Skeletal muscle satellite cell (primary cell): Measurements from ENCODE around the gene TTC22.

Experiments used
- H3K27me3 ChIP-seq: 2 replicates; pipeline ENCODE4 v1.7.0; 2013; ENCODE audit warnings: low read length; ENCODE audit not compliant: control insufficient read depth, insufficient read depth
- H3K36me3 ChIP-seq: 2 replicates; pipeline ENCODE4 v1.7.0; 2013; ENCODE audit warnings: mild to moderate bottlenecking, control low read depth, low read length; ENCODE audit not compliant: insufficient read depth
- H3K4me1 ChIP-seq: 2 replicates; pipeline ENCODE4 v1.7.0; 2013; ENCODE audit warnings: low read length; ENCODE audit not compliant: control insufficient read depth, insufficient read depth
- H3K4me2 ChIP-seq: 2 replicates; pipeline ENCODE4 v1.7.0; 2013; ENCODE audit warnings: mild to moderate bottlenecking, low read length
- H3K4me3 ChIP-seq: 2 replicates; pipeline ENCODE4 v1.7.0; 2013; ENCODE audit warnings: low read length
- H3K9ac ChIP-seq: 2 replicates; pipeline ENCODE4 v1.7.0; 2013; ENCODE audit warnings: mild to moderate bottlenecking, low read depth, low read length, moderate library complexity
- H3K9me3 ChIP-seq: replicated peaks from 2 replicates; pipeline ENCODE4 v1.7.0; 2013; ENCODE audit warnings: mild to moderate bottlenecking, control low read depth, low read length

The TTC22 gene

GRCh38 chr1:54826226-54826816 is 25.2 kb upstream of the TTC22 start:
- Histone ChIP-seq H3K9ac (no peak overlapping the region), H3K4me1 (no peaks in the 10 kb centered on the region), H3K4me2 (no peak overlapping the region), H3K27me3 (peaks cover 13% of the 10 kb centered on the region), H3K4me3 (no peak overlapping the region), H3K36me3 (no peaks in the 10 kb centered on the region), H3K9me3 (peaks cover 11% of the 10 kb centered on the region)

GRCh38 chr1:54825696-54826095 is 24.6 kb upstream of the TTC22 start:
- H3K4me1 ChIP-seq: no peaks in the 10 kb centered on the region
- no peaks in the 10 kb centered on the region for H3K36me3 ChIP-seq
- H3K4me2 ChIP-seq: no peak overlapping the region
- H3K4me3 ChIP-seq: no peak overlapping the region
- H3K9me3 ChIP-seq: peaks cover 11% of the 10 kb centered on the region
- no peak overlapping the region for H3K9ac ChIP-seq
- peaks cover 16% of the 10 kb centered on the region for H3K27me3 ChIP-seq

GRCh38 chr1:54823670-54824069 is 22.5 kb upstream of the TTC22 start:
- Histone ChIP-seq H3K4me3 (no peak overlapping the region), H3K4me1 (no peaks in the 10 kb centered on the region)

GRCh38 chr1:54819733-54820132 is 18.6 kb upstream of the TTC22 start:
- no peaks in the 10 kb centered on the region for H3K36me3 ChIP-seq
- H3K4me2 ChIP-seq: no peak overlapping the region
- no peaks in the 10 kb centered on the region for H3K4me1 ChIP-seq
- H3K4me3 ChIP-seq: no peak overlapping the region
- H3K9me3 ChIP-seq: peaks cover 4% of the 10 kb centered on the region
- H3K27me3 ChIP-seq: peaks cover 59% of the 10 kb centered on the region
- H3K9ac ChIP-seq: no peak overlapping the region

More at GRCh38 chr1:54823670-54824069, 22.5 kb upstream of the TTC22 start:
- peaks cover 11% of the 10 kb centered on the region for H3K9me3 ChIP-seq
- peaks cover 32% of the 10 kb centered on the region for H3K27me3 ChIP-seq
- H3K36me3 ChIP-seq: no peaks in the 10 kb centered on the region
- H3K9ac ChIP-seq: no peak overlapping the region
- no peak overlapping the region for H3K4me2 ChIP-seq

- peaks cover 4% of the 10 kb centered on the region for H3K9me3 ChIP-seq
- no peak overlapping the region for H3K9ac ChIP-seq
- no peaks in the 10 kb centered on the region for H3K4me1 ChIP-seq
- H3K27me3 ChIP-seq: peaks cover 63% of the 10 kb centered on the region
- H3K4me2 ChIP-seq: no peak overlapping the region
- H3K4me3 ChIP-seq: no peak overlapping the region
- H3K36me3 ChIP-seq: no peaks in the 10 kb centered on the region
These were observed 18.0 kb upstream of the TTC22 start for GRCh38 chr1:54819195-54819536.

- Histone ChIP-seq H3K4me1 (no peaks in the 10 kb centered on the region), H3K27me3 (peaks cover 60% of the 10 kb centered on the region), H3K9ac (no peak overlapping the region), H3K36me3 (no peaks in the 10 kb centered on the region), H3K9me3 (peaks cover 3% of the 10 kb centered on the region), H3K4me2 (no peak overlapping the region), H3K4me3 (no peak overlapping the region)
These were observed 17.5 kb upstream of the TTC22 start for GRCh38 chr1:54818461-54819194.

- Histone ChIP-seq H3K9me3 (no peaks in the 10 kb centered on the region), H3K4me3 (no peak overlapping the region), H3K27me3 (peaks cover 73% of the 10 kb centered on the region), H3K4me1 (no peaks in the 10 kb centered on the region), H3K9ac (no peak overlapping the region), H3K4me2 (no peak overlapping the region), H3K36me3 (no peaks in the 10 kb centered on the region)
These were observed 15.8 kb upstream of the TTC22 start for GRCh38 chr1:54816951-54817350.

- Histone ChIP-seq H3K4me3 (no peak overlapping the region), H3K27me3 (peaks cover 76% of the 10 kb centered on the region), H3K9ac (no peak overlapping the region), H3K9me3 (no peaks in the 10 kb centered on the region), H3K4me2 (no peak overlapping the region), H3K4me1 (no peaks in the 10 kb centered on the region), H3K36me3 (no peaks in the 10 kb centered on the region)
These were observed 15.0 kb upstream of the TTC22 start for GRCh38 chr1:54816130-54816529.

GRCh38 chr1:54815086-54815876 is 14.2 kb upstream of the TTC22 start:
- Histone ChIP-seq H3K4me2 (no peak overlapping the region), H3K27me3 (peaks cover 77% of the 10 kb centered on the region), H3K9me3 (no peaks in the 10 kb centered on the region), H3K36me3 (no peaks in the 10 kb centered on the region), H3K4me1 (no peaks in the 10 kb centered on the region), H3K4me3 (no peak overlapping the region), H3K9ac (no peak overlapping the region)

- no peaks in the 10 kb centered on the region for H3K9me3 ChIP-seq
- H3K4me2 ChIP-seq: no peak overlapping the region
- H3K27me3 ChIP-seq: peaks cover 73% of the 10 kb centered on the region
- H3K4me3 ChIP-seq: no peak overlapping the region
- H3K9ac ChIP-seq: no peak overlapping the region
- H3K36me3 ChIP-seq: no peaks in the 10 kb centered on the region
- H3K4me1 ChIP-seq: no peaks in the 10 kb centered on the region
These were observed 13.4 kb upstream of the TTC22 start for GRCh38 chr1:54814571-54814970.

GRCh38 chr1:54814126-54814498 is 13.0 kb upstream of the TTC22 start:
- Histone ChIP-seq H3K9ac (no peak overlapping the region), H3K4me2 (no peak overlapping the region), H3K4me3 (no peak overlapping the region), H3K27me3 (peaks cover 69% of the 10 kb centered on the region), H3K4me1 (no peaks in the 10 kb centered on the region), H3K9me3 (no peaks in the 10 kb centered on the region), H3K36me3 (no peaks in the 10 kb centered on the region)
